Ectodermal cell (in vitro differentiated cells): ENCODE data around the gene DUSP8.

Experiments
- H3K27ac ChIP-seq: 2 replicates; pipeline ENCODE4 v1.7.0; 2013; ENCODE audit warnings: mild to moderate bottlenecking, low read depth, low read length; ENCODE audit not compliant: insufficient read depth, poor library complexity, severe bottlenecking
- H3K27me3 ChIP-seq: 2 replicates; pipeline ENCODE4 v1.7.0; 2013; ENCODE audit warnings: mild to moderate bottlenecking, low read length; ENCODE audit not compliant: insufficient read depth, control insufficient read depth, poor library complexity, severe bottlenecking
- H3K36me3 ChIP-seq: one replicate; pipeline ENCODE4 v1.7.0; 2013; ENCODE audit warnings: low read length; ENCODE audit not compliant: control insufficient read depth, insufficient read depth
- H3K4me1 ChIP-seq: one replicate; pipeline ENCODE4 v1.7.0; 2013; ENCODE audit warnings: low read length; ENCODE audit not compliant: control insufficient read depth, insufficient read depth
- H3K4me3 ChIP-seq: 2 replicates; pipeline ENCODE4 v1.7.0; 2013; ENCODE audit warnings: low read depth, low read length, control low read depth; ENCODE audit not compliant: insufficient read depth
- H3K9me3 ChIP-seq: 2 replicates; pipeline ENCODE4 v1.7.0; 2013; ENCODE audit warnings: mild to moderate bottlenecking, low read length, moderate library complexity; ENCODE audit not compliant: control insufficient read depth
- WGBS, 2 experiments: methylation state at CpG; one replicate each; pipeline ENCODE4 v1.1.7; 2013; ENCODE audit warnings: missing lambda C conversion rate in 2 of 2; 5-methylcytosine and 5-hydroxymethylcytosine counted together

The DUSP8 gene

DNA sequence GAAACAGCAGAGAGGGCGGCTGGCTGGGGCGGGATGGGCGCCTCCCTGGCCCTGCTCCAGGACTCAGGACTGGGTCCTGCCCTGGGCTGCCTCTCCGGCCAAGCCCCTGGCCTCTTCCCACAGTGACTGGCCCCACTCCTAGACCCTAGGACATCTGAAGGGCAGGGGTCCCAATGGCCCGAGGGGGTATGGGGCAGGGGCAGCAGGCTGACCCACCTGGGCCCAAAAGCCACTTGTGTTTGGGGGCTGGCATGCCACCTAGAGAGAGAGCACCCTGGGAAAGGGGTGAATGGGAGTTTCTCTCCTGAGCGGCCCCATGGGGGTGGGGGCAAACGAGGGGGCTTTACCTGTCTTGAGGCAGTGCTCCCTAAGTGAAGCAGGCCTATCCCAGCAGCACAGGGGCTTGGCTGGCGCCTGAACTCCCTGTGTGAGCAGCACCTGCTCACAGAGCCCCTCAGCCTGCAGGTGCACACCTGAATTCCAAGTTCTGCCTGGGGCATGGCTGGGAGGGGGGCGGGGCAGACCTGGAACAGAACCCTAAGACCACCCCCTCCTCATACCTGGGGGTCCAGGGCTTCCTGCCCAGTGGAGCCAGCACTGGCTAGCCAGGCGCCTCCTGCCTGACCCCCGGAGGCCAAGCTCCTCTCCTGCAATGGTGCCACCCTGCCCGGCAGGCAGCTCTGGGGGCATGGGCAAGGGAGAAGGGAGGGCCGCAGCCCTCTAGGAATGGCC, 16.9 kb downstream of the DUSP8 start:
- H3K4me3 ChIP-seq, result no peak overlapping the region
- 82 to 83% methylated on average over 13 of the region's 13 CpGs for WGBS, 2 experiments
- H3K9me3 ChIP-seq, result no peaks in the 10 kb centered on the region
- H3K36me3 ChIP-seq, result no peaks in the 10 kb centered on the region
- no peak overlapping the region for H3K27ac ChIP-seq
- H3K27me3 ChIP-seq, result peaks cover 49% of the 10 kb centered on the region
- H3K4me1 ChIP-seq, result peaks cover 10% of the 10 kb centered on the region

GRCh38 chr11:1553808-1554594, 18.1 kb downstream of the DUSP8 start:
- Histone ChIP-seq H3K9me3 (no peaks in the 10 kb centered on the region), H3K4me3 (no peak overlapping the region), H3K27me3 (peaks cover 60% of the 10 kb centered on the region), H3K4me1 (peaks cover 7% of the 10 kb centered on the region), H3K36me3 (no peaks in the 10 kb centered on the region), H3K27ac (no peak overlapping the region)
- 59 to 65% methylated on average over 20 of the region's 20 CpGs for WGBS, 2 experiments

DNA sequence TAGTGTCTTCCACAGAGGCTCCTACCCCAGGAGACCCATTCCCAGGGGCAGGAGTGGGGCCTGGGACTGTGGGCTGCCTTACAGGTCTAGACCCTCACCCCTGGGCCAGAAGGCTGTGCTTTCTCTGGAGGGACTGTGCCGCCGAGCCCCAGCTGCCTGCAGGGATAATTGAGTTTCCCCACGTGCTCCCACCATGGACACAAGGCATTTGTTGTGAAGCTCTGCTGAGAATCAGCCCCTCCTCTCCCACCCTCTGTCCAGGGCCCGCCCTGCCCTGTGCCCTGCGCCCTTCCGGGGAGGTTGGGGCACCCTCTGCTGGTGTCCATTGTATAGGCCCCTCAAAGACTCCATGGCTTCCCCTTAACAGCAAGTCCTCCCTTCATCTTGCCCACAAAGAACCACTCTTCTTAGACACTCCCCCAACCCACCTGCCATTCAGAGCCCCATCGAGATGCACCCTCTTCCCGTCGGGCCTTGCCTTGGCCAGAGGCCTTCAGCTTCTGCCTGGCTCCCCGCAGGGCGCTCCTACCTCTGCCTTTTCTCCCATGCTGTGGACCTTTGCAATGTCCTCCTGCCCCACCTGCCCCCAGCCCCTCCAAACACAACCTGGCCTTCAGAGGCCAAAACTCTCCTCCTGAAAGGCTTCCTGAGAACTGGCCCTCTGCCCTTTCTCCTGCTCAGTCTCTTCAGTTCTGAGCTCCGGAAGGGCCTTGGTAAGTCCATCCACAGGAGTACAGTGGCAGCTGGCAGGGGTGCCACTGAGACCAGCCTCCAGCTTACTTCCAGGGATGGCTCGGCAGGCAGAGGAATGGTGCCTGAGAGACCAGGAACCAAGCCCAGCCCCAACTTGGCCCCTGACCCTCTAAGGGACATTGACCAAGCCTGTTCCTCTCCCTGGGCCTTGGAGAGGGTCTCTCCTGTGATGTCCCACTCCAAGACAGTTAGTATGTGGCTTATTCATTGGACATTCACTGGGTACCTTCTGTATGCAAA, 22.4 kb downstream of the DUSP8 start:
- peaks cover 16% of the 10 kb centered on the region for H3K4me1 ChIP-seq
- no peaks in the 10 kb centered on the region for H3K9me3 ChIP-seq
- H3K4me3 ChIP-seq, result no peak overlapping the region
- no peaks in the 10 kb centered on the region for H3K36me3 ChIP-seq
- H3K27me3 ChIP-seq, result peaks cover 66% of the 10 kb centered on the region
- H3K27ac ChIP-seq, result no peak overlapping the region
- 80 to 81% methylated on average over 13 of the region's 13 CpGs for WGBS, 2 experiments

DNA sequence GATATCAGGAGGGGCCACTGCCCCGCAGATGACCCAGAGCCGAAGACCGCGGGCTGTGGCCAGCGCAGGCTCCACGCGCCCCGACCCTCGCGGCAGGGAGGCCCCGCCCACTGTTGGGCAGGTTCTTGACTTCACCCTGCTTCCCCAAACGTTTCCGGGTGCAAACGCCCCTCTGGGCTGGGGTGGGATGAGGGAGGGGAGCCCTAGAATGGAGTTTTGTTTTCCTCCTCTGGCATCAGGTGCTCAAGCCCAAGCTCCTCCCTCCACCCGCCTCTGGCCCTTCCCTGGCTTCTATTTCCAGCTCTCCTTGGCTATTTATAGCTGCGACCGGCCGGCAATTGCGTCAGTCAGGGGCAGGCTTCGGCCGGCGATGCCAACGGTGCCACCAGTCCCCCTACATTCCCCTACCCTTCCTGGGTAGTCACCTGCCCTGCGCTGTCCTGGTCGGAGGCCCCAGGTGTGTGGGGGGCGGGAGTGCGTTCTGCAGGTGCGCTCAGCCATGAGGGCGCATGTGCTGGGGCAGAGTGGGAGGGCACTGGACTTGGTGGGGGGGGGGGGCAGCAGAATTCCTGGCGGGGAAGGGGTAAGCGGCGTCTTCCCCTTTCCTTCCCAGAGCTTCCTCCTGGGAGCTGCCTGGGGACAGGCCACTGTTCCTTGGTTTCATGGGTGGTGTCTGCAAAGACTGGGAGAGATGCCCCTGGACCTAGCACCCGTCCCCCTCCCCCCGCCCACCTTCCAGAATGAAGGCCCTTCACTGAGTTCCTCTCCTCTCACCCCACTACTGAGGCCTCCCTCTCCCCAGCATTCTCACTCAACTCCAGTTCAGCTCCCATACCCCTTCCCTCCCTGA, 23.6 kb downstream of the DUSP8 start:
- WGBS, 2 experiments, result 17 to 19% methylated on average over 33 to 34 of the region's 34 CpGs
- Histone ChIP-seq H3K36me3 (no peaks in the 10 kb centered on the region), H3K4me1 (peaks cover 16% of the 10 kb centered on the region), H3K4me3 (no peak overlapping the region), H3K9me3 (no peaks in the 10 kb centered on the region), H3K27ac (no peak overlapping the region), H3K27me3 (peaks cover 66% of the 10 kb centered on the region)

DNA sequence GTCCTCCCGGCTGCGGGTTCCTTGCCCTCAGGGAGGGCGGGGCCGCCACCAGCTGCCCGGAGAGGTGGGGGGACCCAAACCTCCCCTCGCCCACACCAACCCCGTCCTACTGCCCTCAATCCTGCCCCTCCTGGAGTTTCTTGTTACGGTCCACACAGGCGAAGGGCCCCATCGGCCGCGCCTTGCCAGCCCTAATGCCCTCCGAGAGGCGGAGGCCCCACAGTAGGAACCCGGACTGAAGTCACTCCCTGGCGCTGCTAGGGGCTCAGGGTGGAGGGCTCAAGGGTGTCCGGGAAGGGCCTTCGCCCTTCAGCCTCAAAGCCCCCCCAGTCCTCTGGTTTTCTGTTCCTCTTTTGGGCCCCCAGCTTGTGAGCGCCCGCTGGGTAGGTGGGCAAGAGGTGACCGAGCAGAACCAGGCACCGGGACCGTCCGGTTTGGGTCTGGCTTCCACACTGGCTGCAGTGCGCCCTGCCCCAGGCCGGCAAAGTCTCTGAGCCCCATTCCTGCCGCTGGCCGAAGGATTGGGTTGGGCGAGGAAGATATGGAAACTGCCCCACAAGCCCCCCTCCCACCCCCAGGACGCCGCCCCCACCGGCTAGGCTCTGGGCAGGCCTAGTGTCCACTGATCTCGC, 24.5 kb downstream of the DUSP8 start:
- Histone ChIP-seq H3K27me3 (peaks cover 64% of the 10 kb centered on the region), H3K27ac (no peak overlapping the region), H3K36me3 (no peaks in the 10 kb centered on the region), H3K4me3 (peak overlapping the region; percentile 27), H3K4me1 (peaks cover 16% of the 10 kb centered on the region), H3K9me3 (no peaks in the 10 kb centered on the region)
- WGBS, 2 experiments, result 15 to 17% methylated on average over 29 to 33 of the region's 33 CpGs

DNA sequence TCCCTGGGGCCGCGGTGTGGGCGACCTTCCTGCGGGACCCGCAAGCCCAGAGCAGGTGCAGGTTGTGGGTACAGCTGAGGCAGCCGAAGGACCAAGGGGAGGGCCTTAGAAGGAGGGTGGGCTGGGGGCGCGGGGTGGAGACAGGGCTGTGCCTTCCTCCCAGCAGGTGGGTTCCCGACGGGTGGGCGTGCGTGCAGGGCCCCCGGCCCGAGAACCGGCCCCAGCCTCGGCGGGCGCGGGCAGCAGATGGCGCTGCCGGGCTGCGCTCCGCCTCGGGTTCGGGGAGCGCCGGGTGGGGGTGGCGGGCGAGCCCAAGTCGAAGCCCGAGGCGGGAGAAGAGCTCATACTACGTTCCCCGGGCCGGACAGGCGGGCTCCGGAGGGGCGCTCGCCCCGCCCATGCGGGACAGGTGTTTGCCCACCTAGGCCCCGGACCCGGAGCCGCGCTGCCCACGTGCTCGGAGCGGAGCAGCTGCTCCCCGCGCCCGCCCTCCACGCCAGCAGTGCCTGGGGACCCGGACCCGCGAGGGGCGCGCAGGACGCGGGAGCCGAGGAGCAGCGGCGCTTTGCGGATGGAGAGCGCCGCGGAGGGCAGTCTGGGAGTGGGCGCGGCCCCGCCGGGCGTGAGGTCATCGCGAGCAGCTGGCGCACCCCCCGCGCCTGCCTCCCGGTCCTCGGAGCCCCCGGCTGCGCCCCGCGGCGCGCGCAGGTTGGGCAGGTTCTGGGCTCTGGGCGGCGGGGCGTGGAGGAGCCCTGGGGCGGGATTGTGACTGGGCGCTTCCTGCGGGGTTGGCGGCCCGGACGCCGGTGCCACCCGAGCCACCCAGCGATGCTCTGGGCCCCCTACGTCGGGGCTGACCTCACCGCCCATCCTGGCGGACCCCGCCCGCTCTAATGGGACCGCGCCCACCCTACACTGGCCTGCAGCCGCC, 25.3 kb downstream of the DUSP8 start:
- peaks cover 60% of the 10 kb centered on the region for H3K27me3 ChIP-seq

GRCh38 chr11:1546077-1546535, 26.0 kb downstream of the DUSP8 start:
- no peak overlapping the region for H3K27ac ChIP-seq
- WGBS, 2 experiments, result 36 to 45% methylated on average over 18 of the region's 18 CpGs
- no peak overlapping the region for H3K4me3 ChIP-seq

More for the DNA sequence above, 25.3 kb downstream of the DUSP8 start:
- 3% methylated on average over 106 of the region's 106 CpGs for WGBS, 2 experiments
- Histone ChIP-seq H3K36me3 (no peaks in the 10 kb centered on the region), H3K4me3 (peak overlapping the region; percentile 27), H3K9me3 (no peaks in the 10 kb centered on the region), H3K4me1 (peaks cover 16% of the 10 kb centered on the region), H3K27ac (no peak overlapping the region)

GRCh38 chr11:1545432-1545831, 26.6 kb downstream of the DUSP8 start:
- no peak overlapping the region for H3K27ac ChIP-seq
- WGBS, 2 experiments, result 85 to 90% methylated on average over 5 of the region's 5 CpGs

More at GRCh38 chr11:1546077-1546535, 26.0 kb downstream of the DUSP8 start:
- Histone ChIP-seq H3K9me3 (no peaks in the 10 kb centered on the region), H3K36me3 (no peaks in the 10 kb centered on the region), H3K4me1 (peaks cover 16% of the 10 kb centered on the region), H3K27me3 (peaks cover 62% of the 10 kb centered on the region)

More at GRCh38 chr11:1545432-1545831, 26.6 kb downstream of the DUSP8 start:
- Histone ChIP-seq H3K36me3 (no peaks in the 10 kb centered on the region), H3K9me3 (no peaks in the 10 kb centered on the region), H3K4me1 (peaks cover 16% of the 10 kb centered on the region), H3K27me3 (peaks cover 64% of the 10 kb centered on the region), H3K4me3 (no peak overlapping the region)
